ENCODE measurements around the gene MYBBP1A.

The MYBBP1A gene

GRCh38 chr17:4499431-4500190, 55.6 kb downstream of the MYBBP1A start:
- no peak for DNase-seq

GRCh38 chr17:4498461-4499397, 56.5 kb downstream of the MYBBP1A start, which contains the start of gene SPNS2:
Gene SPNS2, plus strand, starts transcription at chr17:4498881. Its CDS starts 167 bp downstream, at chr17:4499048.
- peak; percentile 35 for DNase-seq

- no peak for DNase-seq
These were observed 57.9 kb downstream of the MYBBP1A start for GRCh38 chr17:4497101-4497824.

GRCh38 chr17:4492721-4493561, 62.2 kb downstream of the MYBBP1A start:
- no peak for DNase-seq

- DNase-seq: no peak
These were observed 64.5 kb downstream of the MYBBP1A start for GRCh38 chr17:4490637-4491061.

GRCh38 chr17:4490109-4490591, 65.0 kb downstream of the MYBBP1A start:
- no peak for DNase-seq

GRCh38 chr17:4488989-4489595, 66.1 kb downstream of the MYBBP1A start:
- no peak for DNase-seq
